Gastroesophageal sphincter (tissue), 3 donors: ENCODE data around the gene TRMT10B.

Experiments used
- EP300 ChIP-seq: sonication (generic); formaldehyde crosslinking; IDR thresholded peaks from one replicate; pipeline ENCODE4 v1.6.1; 2017; ENCODE audit warnings: antibody characterized with exemption, mild to moderate bottlenecking
- TF ChIP-seq, protein P1 (sequence below), 4 experiments: fragments of 200-600 bp in 2 of 4; fragments of 450-650 bp in 2 of 4; sonication (generic) in 1 of 4; IDR thresholded peaks; one replicate each; pipeline ENCODE4 v1.5.1; 2017 to 2019; ENCODE audit warnings: antibody characterized with exemption in 4 of 4, mild to moderate bottlenecking in 2 of 4, moderate library complexity in 2 of 4

- TF ChIP-seq, protein P1, sequence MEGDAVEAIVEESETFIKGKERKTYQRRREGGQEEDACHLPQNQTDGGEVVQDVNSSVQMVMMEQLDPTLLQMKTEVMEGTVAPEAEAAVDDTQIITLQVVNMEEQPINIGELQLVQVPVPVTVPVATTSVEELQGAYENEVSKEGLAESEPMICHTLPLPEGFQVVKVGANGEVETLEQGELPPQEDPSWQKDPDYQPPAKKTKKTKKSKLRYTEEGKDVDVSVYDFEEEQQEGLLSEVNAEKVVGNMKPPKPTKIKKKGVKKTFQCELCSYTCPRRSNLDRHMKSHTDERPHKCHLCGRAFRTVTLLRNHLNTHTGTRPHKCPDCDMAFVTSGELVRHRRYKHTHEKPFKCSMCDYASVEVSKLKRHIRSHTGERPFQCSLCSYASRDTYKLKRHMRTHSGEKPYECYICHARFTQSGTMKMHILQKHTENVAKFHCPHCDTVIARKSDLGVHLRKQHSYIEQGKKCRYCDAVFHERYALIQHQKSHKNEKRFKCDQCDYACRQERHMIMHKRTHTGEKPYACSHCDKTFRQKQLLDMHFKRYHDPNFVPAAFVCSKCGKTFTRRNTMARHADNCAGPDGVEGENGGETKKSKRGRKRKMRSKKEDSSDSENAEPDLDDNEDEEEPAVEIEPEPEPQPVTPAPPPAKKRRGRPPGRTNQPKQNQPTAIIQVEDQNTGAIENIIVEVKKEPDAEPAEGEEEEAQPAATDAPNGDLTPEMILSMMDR (IDR thresholded peaks at IDR 0.05) = no peak
- no peak for TF ChIP-seq EP300
Measured at GRCh38 chr9:37752642-37753488, 740 bp upstream of the TRMT10B start.
